NCI-H2029 treated with DMSO at 0.1 percent for 48 hours (cell line): ENCODE results near the gene TMEM82.
"Not testable (repeated sequence)": the region's sequence is repeated elsewhere in the genome, so short reads cannot be mapped to it uniquely, and the experiment has no call there.

Source experiments
- DNase-seq: peaks from one replicate; lab custom pipeline; 2025; lab: John Stamatoyannopoulos, UW

TMEM82 gene

DNA sequence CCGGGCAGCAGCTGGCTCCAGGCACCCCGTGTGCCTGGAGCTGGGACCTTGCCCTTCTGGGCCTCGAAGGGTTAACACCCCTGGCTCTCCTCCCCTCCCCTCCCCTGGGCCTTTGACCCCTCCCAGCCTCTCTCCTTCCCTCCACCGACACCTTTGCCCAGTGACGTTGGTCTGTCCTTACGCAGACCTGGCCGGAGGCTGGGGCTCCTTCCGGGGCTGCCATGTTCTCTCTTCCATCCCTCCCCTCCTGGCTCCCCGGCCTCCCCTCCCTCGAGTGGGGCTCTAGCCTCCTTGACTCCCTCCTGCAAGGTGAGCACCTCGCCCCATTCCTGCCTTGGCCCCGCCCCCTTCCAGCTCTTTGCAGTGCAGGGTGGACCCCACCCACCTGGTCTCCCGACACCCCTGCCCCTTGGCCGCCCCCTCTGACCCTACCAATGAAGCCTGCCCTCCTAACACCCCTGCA, at the start of gene TMEM82:
TSS of gene TMEM82 (plus strand) at position 161 of the 463 bp plus-strand sequence. CDS start at position 222, 61 bp downstream.
- DNase-seq: no peak

DNA sequence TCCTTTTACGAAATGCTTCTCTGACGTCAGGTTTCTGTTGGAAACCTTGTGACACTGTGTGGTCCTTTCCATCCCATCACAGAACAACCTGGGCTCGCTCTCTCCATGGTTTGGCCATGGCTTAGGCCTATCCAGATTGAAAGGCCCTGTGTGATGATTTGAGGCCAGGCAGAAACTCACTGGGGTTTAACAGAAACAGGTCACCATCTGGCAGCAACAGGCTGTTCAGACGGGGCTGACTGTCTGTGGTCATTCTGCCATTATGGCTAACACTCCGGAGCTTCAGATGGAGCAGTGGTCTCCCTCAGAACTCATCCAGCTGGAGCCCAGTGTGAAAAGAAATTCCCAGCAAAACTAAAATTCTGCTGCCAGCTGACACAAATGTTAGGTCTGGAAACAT, 48.9 kb upstream of the TMEM82 start:
- DNase-seq: no peak

GRCh38 chr1:15696956-15697521, 45.3 kb upstream of the TMEM82 start:
- DNase-seq: no peak

GRCh38 chr1:15698201-15698600, 44.1 kb upstream of the TMEM82 start:
- DNase-seq: no peak

- DNase-seq: not testable (repeated sequence)
Observed at GRCh38 chr1:15699321-15699720, 43.0 kb upstream of the TMEM82 start.

- no peak for DNase-seq
Observed at GRCh38 chr1:15700508-15700907, 41.8 kb upstream of the TMEM82 start.

GRCh38 chr1:15701784-15702183, 40.5 kb upstream of the TMEM82 start:
- DNase-seq: no peak

DNA sequence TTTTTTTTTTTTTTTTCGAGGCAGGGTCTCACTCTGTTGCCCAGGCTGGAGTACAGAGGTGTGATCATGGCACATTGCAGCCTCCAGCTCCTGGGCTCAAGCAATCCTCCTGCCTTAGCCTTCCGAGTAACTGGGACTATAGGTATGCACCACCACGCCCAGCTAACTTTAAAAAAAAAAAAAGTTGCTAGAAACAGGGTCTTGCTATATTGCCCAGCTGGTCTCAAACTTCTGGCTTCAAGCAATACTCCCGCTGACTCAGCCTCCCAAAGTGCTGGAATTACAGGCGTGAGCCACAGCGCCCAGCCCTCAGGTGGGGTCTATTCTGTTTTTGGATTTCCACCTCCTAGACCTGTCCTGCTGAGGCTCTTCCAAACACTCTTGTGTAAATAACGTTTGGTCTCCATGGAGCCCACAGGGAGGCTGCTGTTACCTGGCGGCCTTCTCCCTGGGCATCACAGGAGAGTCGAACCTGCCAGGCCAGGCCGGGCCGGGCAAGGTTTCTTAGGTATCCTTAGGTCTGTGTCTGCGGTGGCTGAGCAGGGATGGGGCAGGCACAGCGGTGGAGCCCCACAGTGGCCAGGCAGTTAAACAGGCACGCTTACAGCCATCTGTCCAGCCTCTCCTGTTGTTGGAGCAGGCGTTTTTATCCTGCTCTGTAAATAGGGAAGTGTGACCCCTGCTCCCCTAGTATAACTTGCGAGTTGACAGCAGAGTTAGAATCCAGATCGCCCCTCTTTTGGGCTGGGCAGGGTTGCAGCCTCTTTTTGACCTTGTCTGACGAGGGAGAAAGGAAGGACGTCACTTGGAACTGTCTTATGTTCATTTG, 39.4 kb upstream of the TMEM82 start:
- no peak for DNase-seq

GRCh38 chr1:15703562-15703961, 38.7 kb upstream of the TMEM82 start:
- DNase-seq: no peak

DNA sequence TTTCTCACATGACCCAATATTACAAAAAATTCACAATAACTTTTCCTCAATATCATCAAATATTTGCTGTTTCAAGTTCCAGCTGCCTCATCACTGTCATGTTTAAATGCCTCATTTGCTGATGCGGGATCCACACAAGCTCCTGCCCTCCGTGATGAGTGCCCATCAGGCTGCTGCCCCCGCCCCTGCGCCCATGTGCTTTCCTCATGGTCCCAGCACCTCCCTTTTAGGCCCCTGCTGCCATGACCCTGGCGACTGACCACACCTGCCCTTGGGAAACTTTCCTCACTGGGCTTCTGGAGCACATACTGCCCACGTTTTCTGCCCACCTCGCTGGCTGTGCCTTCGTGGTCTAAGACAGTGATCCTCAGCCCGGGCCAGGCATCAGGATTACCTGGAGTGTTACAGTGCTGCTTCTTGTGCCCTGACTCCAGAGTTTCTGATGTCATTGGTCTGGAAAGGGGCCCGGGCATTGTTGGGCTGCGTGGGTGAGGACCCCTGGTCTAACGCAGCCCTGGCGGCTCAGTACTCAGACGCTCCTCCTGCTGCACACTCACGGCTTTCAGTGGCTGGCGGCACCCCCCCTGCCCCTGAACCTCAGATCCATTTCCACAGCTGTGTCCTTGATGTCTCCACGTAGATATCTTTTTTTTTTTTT, 37.6 kb upstream of the TMEM82 start:
- DNase-seq: no peak

GRCh38 chr1:15705184-15705566, 37.1 kb upstream of the TMEM82 start:
- no peak for DNase-seq

DNA sequence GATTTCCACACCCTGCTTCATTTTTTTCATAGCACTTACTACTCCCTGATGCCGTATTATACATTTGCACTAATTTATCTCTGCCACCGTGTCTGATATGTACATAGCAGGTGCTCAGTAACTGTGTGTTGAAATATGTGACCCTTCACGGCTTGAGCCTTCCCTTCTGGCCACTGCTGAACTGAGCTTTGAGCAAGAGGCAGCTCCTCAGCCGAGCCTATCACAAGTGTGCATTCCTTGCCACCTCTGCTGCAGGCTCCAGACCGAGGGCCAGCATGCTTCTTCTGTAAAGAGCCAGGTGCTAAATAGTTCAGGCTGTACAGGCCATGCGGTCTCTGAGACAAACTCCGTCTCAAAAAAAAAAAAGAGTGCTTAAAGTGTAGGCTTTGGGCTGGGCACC, 35.5 kb upstream of the TMEM82 start:
- no peak for DNase-seq

GRCh38 chr1:15707239-15707925, 34.9 kb upstream of the TMEM82 start:
- no peak for DNase-seq

DNA sequence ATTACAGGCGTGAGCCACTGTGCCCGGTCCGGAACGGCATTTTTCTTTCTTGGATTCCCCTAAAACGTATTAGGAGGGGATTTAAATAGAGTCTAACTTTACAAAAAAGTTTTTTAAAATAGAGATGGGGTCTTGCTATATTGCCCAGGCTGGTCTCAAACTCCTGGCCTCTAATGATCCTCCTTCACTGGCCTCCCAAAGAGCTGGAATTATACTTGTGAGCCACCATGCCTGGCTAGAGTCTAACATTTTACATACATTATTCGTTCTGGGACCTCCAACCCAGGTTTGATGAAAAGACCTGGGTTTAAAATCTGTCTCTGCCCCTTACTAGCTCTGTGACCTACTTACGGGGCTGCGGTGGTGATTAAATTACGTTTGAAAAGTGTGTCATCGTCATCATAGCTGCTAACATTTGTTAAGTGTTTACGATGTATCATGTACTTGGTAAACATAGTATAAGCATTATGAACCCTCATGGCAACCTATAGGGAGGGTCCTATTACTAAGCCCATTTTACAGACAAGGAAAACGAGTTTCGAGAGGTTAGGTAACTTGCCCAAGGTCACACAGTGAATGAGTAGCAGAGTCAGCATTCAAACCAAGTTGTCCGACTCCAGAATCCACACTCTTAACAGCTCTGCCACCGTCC, 33.7 kb upstream of the TMEM82 start:
- no peak for DNase-seq

DNA sequence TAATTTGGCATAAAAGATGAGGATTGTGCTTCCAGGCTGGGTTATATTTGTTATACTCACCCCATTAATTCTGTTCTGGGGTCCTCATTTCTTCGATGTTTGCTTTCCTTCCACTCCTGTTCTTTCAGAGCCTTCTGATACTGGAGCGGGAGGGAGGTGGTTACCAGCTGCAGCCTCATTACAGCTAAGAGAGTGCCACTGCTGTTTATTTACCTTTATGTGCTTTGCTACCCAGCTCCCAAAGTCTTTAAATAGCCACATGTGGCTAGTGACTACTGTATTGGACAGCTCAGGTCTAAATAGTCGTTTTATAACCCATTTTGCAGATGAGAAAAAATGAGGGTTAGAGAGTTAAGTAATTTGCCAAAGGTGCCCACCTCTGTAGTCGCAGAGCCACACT, 33.1 kb upstream of the TMEM82 start:
- no peak for DNase-seq

GRCh38 chr1:15712168-15712567, 30.1 kb upstream of the TMEM82 start:
- DNase-seq: no peak

DNA sequence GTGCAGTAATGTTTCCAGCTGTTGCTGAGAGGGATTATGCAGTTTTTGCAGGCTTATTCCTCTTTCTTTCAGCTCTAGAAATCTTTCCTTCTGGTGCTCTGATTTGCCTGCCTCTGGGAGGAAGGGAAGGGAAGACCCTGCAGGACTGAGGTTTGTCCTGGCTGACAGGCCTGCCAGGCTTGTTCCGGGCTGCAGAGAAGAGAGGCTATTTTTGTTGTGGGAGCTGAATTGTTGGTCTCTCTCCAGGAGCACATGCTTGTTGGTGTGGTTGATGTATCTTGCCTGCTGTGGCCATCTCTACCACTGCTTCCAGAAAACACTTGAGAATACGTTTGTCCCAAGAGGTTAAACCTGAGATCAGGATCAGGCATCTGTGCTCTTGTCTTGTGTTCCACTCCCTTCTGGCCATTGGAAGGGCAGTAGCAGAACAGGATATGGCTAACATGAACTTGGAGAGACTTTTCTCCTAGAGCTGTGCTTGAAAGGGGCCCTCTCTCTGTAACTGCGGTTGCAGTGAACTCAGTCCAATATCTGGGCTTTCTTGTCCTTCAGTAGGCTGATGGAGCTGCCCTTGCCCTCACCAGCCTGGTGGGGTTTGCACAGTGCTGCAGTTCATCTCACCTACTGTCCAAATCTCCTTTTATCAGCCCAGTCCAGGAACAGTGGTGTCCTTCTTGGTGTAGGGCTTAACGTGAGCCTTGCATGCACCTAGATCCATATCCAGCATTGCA, 27.7 kb upstream of the TMEM82 start:
- no peak for DNase-seq

GRCh38 chr1:15717418-15718125, 24.7 kb upstream of the TMEM82 start:
- DNase-seq: peak; percentile 75

- DNase-seq: peak; percentile 42
Observed at GRCh38 chr1:15718199-15718601, 24.1 kb upstream of the TMEM82 start.

- no peak for DNase-seq
Observed at GRCh38 chr1:15719381-15720120, 22.7 kb upstream of the TMEM82 start.
